NCI-H2171 (cell line): ENCODE results near the gene HSD17B1.
"Not testable (repeated sequence)": the region's sequence is repeated elsewhere in the genome, so short reads cannot be mapped to it uniquely, and the experiment has no call there.

Experiments used
- DNase-seq: peaks from one replicate; lab custom pipeline; 2025; lab: John Stamatoyannopoulos, UW

The HSD17B1 gene, protein sequence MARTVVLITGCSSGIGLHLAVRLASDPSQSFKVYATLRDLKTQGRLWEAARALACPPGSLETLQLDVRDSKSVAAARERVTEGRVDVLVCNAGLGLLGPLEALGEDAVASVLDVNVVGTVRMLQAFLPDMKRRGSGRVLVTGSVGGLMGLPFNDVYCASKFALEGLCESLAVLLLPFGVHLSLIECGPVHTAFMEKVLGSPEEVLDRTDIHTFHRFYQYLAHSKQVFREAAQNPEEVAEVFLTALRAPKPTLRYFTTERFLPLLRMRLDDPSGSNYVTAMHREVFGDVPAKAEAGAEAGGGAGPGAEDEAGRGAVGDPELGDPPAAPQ

DNA sequence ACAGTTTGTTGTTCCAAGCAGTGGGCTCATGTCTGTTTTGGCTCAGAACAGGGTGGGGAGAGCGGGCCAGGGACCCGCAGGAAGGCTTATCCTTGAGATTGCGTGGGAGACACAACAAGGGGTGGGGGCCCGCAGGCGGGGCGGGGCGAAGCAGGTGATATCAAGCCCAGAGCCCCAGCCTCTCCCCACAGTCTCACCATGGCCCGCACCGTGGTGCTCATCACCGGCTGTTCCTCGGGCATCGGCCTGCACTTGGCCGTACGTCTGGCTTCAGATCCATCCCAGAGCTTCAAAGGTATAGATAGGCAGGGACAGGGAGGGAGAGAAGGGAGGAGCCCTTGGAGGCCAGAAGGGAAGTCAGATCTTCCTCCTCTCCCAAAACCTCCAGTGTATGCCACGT, at the start of gene HSD17B1:
Gene HSD17B1, plus strand, starts transcription at position 188 of the 400 bp plus-strand sequence. Its CDS starts 11 bp downstream, at position 199.
- DNase-seq: not testable (repeated sequence)

DNA sequence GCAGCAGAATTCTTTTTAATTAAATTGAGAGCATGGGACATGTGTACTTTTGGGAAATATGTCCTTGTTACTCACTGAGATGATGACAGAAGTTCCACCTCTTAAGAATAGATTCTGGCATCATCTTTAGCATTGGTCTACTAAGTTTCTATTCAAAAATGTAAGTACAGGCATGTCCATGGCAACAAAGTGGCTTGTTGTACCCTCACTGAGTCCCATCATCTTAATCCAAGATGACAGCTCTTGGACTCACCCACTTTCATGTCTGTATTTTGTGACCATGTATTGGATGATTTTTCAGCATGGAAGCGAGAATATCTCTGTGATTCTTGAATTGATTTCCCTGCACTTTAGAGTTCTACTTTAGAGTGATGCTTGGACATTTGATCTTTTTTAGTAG, 49.8 kb upstream of the HSD17B1 start:
- no peak for DNase-seq

DNA sequence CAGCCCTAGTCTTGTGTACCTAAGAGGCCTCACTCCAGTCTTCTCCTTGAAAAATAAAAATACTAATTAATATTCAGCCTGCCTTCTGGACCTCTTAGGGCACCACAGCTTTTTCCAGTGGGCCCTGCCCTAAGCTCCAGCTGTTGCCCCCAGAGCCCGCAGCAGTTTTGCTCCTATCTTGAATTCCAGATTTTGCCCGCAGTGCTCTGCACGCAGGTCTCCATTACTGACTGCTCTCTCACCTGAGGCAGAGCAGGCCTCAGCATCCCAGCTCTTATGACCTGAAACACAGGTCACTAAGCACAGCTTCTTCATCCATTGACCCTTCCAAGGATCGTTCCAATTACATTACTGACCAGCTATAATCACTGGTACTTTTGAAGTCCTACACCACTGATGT, 45.1 kb upstream of the HSD17B1 start:
- no peak for DNase-seq

DNA sequence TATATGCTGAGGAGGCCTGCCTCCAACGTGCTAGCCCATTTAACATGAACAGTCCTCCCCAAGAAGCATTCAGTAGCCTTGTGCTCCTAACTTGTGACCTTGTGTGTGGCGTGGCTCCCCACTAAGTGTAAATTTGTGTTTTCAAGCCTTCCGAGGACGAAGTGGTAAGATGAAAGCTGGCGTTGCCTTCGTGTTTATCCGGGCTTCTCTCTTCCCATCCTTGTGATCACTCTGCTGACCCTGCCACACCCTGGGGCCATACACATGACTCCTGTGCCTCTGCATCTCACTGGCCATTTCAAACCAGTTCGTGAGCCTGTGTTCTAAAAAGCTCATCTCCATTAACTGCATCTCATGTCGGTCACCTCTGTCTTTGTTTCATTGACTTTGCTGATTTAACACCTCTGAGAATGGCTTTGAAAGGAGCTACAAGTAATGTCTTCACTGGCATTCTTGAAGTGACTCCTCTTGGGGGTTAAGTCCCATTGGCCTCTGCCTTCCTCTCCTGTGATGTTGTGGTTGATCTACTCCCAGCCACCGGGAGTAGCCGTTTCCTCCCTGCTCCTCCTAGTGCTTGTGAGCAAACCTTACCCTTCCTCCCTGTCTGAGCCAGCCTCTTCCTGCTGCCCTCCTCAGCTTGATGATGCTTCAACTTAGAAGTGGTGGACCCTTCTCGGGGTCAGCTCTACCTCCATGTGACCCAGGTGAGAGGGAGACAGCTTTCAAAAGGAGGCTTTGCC, 44.1 kb upstream of the HSD17B1 start:
- no peak for DNase-seq

DNA sequence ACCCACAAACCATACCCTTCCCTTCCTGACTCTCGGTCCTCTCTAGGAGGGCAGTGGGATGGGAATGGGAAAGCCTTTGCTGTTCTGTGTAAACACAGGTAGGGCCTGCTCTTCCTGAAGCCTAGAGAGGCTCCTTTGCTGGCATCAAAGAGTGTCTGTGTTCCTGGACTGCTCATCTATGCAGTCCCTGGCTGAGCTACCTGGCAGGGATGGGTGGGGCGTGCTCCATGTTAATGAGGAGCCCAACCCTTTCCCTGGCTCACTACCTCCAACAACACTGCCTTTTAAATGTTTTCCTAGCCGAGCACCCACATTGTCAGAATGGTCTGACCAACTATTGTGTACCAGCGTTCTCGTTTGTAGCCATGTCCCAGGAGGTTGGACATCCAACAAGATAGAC, 43.3 kb upstream of the HSD17B1 start:
- no peak for DNase-seq

DNA sequence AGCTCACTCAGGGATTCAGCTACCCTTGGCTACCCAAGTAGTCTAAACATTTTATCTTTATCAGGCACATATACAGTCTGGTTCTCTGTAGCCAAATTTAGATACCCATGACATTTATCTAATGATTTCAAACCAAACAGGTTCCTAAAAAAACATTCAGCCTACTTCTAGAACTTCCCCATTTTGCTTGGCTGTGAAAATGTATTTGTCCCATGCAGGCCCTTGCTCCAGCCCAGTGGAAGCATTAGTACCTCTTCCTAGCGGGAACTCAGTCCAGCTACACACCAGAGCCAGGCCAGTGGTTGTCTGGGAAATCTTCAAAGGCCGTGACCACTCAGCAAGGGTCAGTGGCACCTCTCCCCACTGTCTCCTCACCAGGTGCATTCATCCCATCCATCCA, 42.9 kb upstream of the HSD17B1 start:
- DNase-seq: no peak

DNA sequence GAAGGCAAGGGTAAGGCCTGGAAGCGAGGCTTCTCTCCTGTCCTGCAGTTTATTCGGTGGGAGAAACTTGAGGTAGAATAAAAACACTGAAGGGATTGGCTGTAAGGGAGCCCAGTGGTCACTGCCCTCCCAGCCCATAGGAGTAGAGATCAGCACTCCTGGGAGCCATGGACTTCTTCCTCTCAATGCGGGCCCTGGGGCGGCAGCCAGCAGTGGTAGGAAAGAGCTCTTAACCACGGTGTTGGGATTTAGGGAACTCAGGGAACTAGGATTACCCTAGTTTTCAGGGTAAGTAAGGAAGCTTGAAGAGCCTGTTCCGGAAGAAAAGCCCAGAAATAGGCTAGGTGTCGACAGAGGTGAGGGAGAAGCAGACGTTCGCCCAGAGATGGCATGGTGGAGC, 40.5 kb upstream of the HSD17B1 start:
- DNase-seq: no peak

DNA sequence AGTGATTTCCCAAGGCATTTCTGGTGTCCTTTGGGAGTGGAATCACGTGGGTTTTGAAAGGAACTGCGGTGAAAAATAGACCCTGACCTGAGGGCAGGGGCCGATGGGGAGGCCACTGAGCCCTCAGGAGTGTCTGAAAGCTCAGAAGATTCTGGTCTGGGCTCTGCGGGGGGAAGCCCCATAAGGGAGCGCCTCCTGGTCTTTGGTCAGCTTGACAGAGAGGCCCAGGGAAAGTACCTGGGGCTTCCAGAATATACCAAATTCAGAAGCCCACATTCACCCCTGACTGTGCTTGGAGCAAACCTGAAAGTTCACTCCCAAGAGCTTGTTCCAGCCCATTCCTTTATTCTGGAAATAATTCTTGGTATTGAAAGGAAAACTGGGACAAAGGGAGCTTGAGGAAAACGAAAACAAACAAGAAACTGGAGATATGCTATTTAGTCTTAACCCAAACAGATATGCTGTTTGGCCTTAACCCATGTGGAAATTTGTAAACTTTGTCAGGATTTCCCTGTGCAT, 39.9 kb upstream of the HSD17B1 start:
- no peak for DNase-seq

DNA sequence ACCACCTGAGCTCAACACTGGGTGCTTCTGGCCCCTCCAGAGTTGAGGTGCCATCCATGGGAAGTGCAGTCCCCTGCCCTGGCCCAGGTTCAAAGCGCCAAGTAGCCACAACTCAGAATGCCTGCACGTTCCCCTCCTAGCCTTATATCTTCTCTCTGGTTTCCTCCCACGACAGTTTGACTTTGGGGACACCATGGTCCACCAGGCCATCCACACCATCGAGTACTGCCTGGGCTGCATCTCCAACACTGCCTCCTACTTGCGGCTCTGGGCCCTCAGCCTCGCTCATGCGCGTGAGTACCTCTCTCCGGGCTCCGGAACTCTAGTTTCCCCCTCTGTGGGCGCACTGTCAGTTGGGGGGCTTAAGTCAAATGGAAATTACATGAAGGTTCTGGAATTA, 39.0 kb upstream of the HSD17B1 start:
- no peak for DNase-seq

DNA sequence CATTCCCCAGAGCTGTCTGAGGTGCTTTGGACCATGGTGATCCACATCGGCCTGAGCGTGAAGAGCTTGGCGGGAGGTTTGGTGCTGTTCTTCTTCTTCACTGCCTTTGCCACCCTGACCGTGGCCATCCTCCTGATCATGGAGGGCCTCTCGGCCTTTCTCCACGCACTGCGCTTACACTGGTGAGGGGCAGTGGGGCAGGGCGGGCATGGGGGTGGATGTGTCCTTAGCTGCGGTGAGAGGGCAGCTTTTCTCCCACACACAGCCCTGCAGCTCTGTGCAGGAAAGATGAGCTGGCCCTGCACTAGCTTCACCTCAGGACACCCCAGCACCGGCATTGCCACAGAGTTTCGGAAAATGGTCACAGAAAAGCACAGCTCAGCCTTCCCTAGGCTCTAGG, 38.4 kb upstream of the HSD17B1 start:
- no peak for DNase-seq

DNA sequence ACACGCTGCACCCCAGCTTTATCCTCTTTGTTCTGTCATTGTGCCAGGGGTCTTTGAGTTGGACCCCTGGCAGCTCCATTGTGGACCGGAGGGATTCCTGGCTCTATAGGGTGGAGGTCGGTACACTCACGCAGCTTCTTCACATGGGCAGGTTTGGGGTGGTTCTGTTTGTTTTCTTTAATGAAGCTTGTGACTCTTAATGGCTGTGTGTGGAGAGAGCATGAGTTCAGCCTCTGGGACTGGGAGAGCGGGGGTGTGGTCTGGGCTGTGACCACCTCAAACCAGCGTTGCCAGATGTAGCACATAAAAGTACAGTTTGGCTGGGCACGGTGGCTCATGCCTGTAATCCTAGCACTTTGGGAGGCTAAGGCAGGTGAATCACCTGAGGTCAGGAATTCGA, 37.9 kb upstream of the HSD17B1 start:
- no peak for DNase-seq

DNA sequence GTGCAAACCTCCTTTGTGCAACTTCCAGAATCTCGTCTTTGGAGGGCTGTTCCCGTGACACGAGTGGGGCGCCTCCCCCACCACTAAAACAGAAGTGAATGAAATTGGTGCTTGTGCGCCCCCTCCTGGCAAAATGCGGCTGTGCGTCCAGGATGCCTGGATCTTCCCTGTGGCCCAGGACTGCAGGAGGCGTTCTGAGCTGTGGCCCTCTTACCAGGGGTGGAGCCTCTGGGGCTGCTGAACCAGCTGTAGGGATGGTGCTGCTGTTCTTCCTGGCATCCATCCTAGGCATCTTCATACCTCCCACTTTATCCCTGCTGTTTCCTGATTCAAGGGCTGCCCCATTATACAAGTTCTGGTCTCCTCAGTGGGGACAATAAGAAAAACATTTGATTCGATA, 35.2 kb upstream of the HSD17B1 start:
- DNase-seq: peak; percentile 52

DNA sequence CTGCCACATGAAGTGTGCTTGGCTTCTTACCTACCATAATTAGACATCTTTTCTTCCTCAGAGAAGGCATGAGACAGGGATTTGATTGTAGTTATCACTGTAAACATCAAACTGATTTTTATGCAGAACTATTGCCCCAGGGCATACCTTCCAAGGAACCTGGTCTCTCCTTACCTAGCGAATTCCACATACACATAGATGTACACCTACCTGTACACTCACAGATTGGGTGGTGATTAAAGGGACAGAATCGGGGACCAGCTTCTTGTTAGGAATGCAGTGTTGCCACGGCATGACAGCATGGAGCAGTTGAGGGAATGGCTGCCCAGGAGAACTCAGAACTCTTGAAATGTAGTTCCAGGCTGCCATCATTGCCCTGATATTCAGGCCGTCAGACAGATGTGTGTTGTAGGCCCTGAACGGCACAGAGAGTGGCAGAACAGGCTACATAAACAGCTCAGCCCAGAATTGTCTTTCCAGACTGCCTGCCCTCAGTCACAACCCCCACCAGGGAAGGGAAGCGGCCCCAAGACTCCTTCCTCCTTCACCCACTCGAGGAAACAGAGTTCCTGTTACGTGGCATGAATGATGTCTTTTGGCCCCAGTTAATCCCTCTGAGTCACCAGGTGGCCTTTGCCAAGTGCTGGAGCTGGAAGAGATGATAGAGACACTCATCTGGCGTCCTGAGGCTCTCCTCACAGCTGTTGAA, 34.5 kb upstream of the HSD17B1 start:
- no peak for DNase-seq

DNA sequence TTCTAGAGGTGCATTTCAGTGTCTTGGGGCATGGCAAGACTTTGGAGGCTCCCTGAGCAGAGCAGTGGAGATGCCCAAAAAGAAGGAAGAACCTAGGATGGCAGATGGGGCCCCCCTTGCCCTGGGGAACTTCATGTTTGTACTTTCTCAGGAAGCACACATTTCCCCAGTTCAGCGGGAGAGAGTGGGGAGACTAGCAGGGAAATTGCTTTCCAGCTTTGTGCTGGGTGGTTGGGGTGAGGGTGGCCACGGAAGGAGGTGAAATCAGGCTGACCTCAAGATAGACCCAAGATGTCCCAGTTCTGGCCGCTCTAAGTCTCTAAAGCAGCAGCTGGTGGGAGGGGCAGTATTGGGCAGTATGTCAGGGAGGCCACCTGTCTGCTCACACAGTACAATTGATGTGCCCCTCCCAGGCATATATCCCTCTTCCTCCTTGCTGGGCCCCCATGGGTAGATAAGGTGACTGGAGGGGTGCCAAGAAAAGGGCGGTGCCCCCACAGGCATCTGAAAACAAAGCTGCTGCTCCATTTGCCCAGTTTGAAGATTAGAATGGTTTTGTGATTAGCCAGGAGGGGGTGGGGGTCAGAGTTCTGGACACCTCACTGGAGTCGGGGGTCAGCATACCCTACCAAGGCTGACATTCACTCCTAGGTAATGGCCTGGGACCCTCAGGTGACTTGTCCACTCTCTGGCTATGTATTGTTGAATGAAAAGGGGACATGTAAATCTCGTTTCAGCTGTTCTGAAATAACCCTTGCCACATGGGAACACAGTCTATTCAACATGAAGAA, 33.8 kb upstream of the HSD17B1 start:
- peak; percentile 23 for DNase-seq

DNA sequence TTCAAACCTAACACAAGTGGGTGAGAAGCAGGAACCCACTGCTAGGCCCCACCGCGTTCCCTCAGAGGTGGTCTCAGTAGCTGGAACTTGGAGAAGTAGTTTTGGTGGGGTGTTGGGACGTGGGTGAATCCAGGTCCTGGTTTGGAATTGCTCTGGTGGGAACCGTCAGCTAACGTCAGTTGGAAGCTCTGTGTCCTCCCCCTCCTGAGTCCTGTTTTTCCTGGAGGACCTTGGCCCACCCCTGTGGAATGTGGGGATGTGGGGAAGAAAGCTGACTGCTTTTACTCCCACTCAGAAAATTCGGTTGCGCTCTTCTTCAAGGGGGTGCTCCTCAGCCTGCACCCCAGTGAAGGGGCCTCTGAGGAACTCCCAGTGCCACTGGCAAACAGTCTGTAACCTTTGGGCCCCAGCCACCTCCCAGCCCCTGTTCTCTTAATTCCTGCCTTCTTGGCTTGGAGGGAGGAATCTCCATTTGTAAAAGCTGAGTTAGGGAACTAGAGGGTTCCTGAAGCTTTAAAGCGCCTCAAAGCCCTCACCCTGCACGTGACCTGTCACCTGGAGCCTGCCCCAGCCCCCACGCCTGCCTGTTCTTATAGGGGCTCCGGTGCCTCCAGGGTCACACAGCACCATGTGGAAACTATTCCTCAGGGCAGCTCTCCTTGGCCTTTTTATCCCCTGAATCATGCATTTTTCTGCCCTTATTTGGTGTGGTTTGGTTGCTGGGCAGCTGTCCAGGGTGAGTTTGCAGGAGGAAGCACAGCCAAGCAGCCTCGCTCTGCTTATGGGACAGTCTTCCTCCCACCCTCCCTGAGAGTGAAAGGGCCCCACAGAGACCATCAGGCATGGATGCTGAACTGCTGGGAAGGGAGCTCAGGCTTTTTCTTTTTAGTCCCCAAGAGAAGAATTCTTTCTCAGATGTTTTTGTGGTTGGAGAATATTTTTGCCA, 32.9 kb upstream of the HSD17B1 start:
- no peak for DNase-seq

DNA sequence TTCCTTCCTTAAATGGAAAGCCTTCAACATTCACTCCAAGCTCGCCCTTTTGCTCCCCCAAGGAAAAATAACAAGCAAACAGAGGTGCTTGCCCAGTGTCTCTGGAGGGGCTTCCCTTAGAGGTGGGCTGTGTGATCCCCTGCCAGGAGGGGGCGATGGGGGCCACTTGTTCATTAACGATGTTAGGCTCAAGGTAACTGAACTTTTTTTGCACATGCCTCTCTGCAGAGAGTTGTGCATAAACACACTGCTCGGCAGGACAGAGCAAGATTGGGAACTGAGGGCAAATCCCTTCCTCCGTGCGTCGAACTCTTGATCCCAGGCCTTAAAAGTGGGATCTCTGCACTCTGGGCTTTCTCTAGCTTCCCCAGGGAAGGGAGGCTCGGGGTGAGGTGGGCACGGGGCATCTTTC, 32.2 kb upstream of the HSD17B1 start:
- DNase-seq: no peak

DNA sequence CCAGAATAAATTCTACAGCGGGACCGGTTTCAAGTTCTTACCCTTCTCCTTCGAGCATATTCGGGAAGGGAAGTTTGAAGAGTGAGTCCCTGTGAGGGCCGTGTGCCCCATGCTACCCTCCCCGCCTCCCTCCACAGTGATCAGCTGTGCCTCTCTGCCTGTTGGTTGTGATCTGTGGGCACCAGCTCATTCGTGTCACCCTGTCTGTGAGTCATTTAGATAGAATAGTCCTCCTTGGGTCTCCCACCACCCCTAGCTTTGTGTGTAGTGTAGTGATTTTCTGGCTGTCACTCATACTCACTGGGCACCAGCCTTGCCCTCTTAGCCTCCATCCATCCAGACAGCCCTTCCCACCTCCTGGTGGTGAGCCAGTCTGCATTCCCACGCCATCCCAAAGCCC, 31.7 kb upstream of the HSD17B1 start:
- DNase-seq: no peak

DNA sequence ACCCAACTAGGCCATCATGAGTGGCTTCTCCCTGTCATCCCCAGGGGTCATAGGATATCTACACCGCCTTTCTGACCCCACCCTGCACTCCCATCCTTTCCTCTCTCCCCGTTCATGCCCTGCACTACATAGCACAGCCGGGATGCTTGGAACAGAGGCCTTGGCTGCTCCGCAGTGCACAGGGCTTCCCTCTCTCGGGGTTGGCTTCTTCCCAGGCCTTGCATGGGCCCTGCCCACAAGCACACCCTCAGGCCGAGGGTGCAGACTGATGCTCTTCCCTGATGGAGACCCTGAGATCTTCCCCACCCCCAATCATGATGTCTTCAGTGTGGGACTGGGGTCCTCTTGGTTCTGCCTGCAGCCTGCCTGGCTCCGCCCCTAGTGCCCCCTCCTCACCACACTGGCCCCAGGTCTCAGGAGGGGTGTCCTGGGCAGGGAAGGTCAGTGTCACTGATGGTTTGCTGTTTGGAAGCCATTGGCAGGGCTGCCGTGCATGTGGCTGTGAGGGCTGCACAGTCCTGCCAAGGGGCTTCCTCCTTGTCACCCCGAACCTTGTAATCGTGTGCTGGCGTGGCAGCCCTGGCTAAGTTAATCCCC, 31.0 kb upstream of the HSD17B1 start:
- DNase-seq: no peak

DNA sequence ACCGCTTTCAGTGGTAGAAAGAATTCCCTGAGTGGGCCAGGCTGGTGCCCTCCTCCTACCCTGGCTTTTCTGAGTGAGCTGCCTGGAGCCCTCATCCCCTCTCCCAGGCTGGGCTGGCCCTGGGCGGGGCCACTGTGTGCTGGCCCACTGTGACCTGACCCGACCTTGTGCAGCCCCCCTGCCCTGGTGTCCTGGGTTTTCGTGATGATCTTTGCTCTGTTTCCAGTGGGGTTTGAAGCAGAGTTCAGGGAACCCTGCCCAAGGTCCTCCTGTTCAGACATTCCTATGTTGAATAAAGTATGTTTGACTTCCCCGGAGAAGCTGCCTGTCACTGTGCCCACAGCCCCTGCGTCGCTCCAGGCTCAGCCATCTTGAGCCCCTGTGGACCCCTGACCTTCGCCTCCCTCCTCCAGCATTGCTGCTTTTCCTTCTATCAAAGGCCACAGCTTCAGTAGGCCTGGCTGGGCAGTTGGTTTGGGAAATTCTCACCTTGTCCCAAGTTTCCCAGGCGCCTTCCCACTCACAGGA, 30.4 kb upstream of the HSD17B1 start:
- DNase-seq: no peak

DNA sequence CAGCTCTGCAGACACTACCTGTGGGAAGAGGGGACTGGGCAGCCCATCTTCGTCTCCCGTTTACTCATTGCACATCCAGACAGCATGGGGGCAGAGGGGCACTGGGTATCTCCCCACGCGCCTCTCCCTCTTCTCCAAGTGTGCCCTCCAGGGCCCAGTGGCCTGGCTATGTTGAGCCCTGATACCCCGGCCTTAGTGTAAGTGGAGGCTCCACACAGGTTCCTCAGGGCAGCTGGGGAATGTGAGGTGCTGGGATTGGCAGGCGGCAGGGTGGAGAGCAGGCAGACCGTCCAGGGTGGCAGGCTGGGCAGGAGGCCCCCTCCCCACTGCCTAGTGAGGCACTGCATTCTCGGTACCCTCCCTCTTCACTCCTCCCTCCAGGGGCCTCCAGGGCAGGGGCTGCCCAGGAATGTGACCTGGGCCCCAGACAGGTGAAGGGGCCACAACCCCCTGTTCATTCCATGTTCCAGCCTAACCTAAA, 29.9 kb upstream of the HSD17B1 start:
- no peak for DNase-seq
